A549 (cell line): ENCODE results near the gene ITSN2.

ENCODE experiments used
- BCL3 ChIP-seq: fragments of >200 bp; sonication (Bioruptor Twin); formaldehyde crosslinking; IDR thresholded peaks from 3 replicates; pipeline ENCODE4 v1.6.1; 2016
- CTCF ChIP-seq: fragments of >200 bp; sonication (Bioruptor Twin); formaldehyde crosslinking; IDR thresholded peaks from 3 replicates; pipeline ENCODE4 v1.5.1; 2016
- EP300 ChIP-seq, 2 experiments: fragments of >200 bp; sonication (Bioruptor Twin); formaldehyde crosslinking; IDR thresholded peaks; 2 replicates in 1 of 2; 3 replicates in 1 of 2; pipeline ENCODE4 v1.6.1; 2016 to 2017
- FOSB ChIP-seq: fragments of 250-450 bp; sonication (Bioruptor Pico); IDR thresholded peaks from 2 replicates; pipeline ENCODE4 v1.5.0; 2020; ENCODE audit warnings: mild to moderate bottlenecking, moderate library complexity
- HOXA7 ChIP-seq: fragments of 250-450 bp; sonication (Bioruptor Pico); IDR thresholded peaks from 2 replicates; pipeline ENCODE4 v1.5.0; 2020; ENCODE audit warnings: mild to moderate bottlenecking, moderate library complexity
- JUNB ChIP-seq: fragments of >200 bp; sonication (Bioruptor Twin); formaldehyde crosslinking; IDR thresholded peaks from 2 replicates; pipeline ENCODE4 v1.6.1; 2016
- POLR2A ChIP-seq: IDR thresholded peaks from 2 replicates; pipeline ENCODE4 v1.6.1; 2012; ENCODE audit warnings: mild to moderate bottlenecking, low read length
- POLR2AphosphoS2 ChIP-seq: conservative IDR thresholded peaks from 2 replicates; pipeline ENCODE4 v1.6.1; 2012; ENCODE audit warnings: low read length, improper control_type of control experiment, inconsistent platforms
- RCOR1 ChIP-seq: fragments of 150-350 bp; IDR thresholded peaks from 2 replicates; pipeline ENCODE4 v1.6.1; 2014; ENCODE audit warnings: antibody characterized with exemption, low read length, low read depth
- SMC3 ChIP-seq: fragments of >200 bp; sonication (Bioruptor Twin); formaldehyde crosslinking; IDR thresholded peaks from 3 replicates; pipeline ENCODE4 v1.6.1; 2018; ENCODE audit warnings: inconsistent platforms
- TF ChIP-seq, protein P1 (sequence below): fragments of 450-650 bp; IDR thresholded peaks from 2 replicates; pipeline ENCODE4 v1.6.1; 2014; ENCODE audit warnings: antibody characterized with exemption

GRCh38 chr2:24350826-24351626 is 9.3 kb downstream of the ITSN2 start:
- TF ChIP-seq CTCF (no peak), BCL3 (no peak), RCOR1 (no peak), SMC3 (no peak), HOXA7 (CRISPR knock-in tag) (no peak), FOSB (CRISPR knock-in tag) (no peak), JUNB (no peak), EP300 (IDR thresholded peaks at IDR 0.05) (no peak), POLR2AphosphoS2 (no peak), POLR2A (no peak)
- TF ChIP-seq, protein P1, sequence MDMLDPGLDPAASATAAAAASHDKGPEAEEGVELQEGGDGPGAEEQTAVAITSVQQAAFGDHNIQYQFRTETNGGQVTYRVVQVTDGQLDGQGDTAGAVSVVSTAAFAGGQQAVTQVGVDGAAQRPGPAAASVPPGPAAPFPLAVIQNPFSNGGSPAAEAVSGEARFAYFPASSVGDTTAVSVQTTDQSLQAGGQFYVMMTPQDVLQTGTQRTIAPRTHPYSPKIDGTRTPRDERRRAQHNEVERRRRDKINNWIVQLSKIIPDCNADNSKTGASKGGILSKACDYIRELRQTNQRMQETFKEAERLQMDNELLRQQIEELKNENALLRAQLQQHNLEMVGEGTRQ = no peak
